Activated naive CD4-positive, alpha-beta T cell treated with anti-CD3 and anti-CD28 coated beads for 36 hours (primary cell): Measurements from ENCODE around the gene STRIP2. TPM values are rescaled to one million over a fixed set of nuclear protein-coding genes. Genes with fewer than 3 reads are reported as not detected.
A peak's percentile ranks its signal among the peaks of the same experiment; 100 is the strongest.
"Not testable (repeated sequence)": the region's sequence is repeated elsewhere in the genome, so short reads cannot be mapped to it uniquely, and the experiment has no call there.

Experiments used
- CTCF ChIA-PET: fragments of 350-600 bp; sonication (Branson Sonifier 250); formaldehyde crosslinking; loops from one replicate; lab custom pipeline; 2021; ENCODE audit warnings: antibody characterized with exemption; lab: Charles Lee
- DNase-seq: peaks from one replicate; pipeline ENCODE4 v3.0.0-alpha.2; 2020
- H3K27ac Mint-ChIP-seq: one replicate; pipeline ENCODE4 v1.8.0; 2021; ENCODE audit warnings: mild to moderate bottlenecking, mixed read lengths
- H3K27me3 Mint-ChIP-seq: one replicate; pipeline ENCODE4 v1.8.0; 2021; ENCODE audit warnings: low read depth, mixed read lengths
- H3K36me3 Mint-ChIP-seq: one replicate; pipeline ENCODE4 v1.8.0; 2021; ENCODE audit warnings: low read depth, mixed read lengths
- H3K4me1 Mint-ChIP-seq: one replicate; pipeline ENCODE4 v1.8.0; 2021; ENCODE audit warnings: low read depth, mixed read lengths
- H3K4me3 Mint-ChIP-seq: one replicate; pipeline ENCODE4 v1.8.0; 2021; ENCODE audit warnings: mild to moderate bottlenecking, moderate library complexity, mixed read lengths
- H3K9me3 Mint-ChIP-seq: one replicate; pipeline ENCODE4 v1.8.0; 2021; ENCODE audit warnings: mixed read lengths
- intact Hi-C: fragments of 100-400 bp; cut with micrococcal nuclease; formaldehyde crosslinking; loops from one replicate; pipeline ENCODE4 v1.15.1; 2023
- total RNA-seq, 2 experiments: library from RNA; stranded (reverse); gene quantifications; one replicate each; pipeline ENCODE4 v1.2.3, GENCODE V29; 2021

STRIP2 gene
- total RNA-seq, 2 experiments from 2014 or later: 71.4 to 76.0 TPM

DNA sequence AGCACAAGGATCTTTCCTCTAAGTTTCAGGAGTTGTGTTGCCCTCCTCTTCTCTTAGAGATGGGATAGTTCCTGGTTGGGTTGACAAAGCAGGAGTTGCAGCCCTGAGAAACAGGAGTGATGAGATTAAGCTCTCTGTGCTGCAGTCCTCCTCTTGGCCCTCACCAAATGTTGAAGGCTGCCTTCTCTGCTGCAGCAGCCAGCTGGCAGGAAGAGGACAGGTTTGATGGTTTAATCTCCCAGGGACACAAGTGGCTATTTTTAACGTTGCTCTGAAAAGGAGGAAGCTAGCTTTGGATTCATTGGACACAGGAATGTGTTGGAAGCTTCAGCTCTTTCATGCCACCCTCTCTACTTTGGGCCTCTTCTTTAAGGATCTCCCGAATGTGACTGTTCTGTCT is 9.4 kb downstream of the STRIP2 start:
- no peak overlapping the region for H3K4me3 Mint-ChIP-seq
- CTCF ChIA-PET: interaction anchor here (1.1 to 1.4 kb wide), 4 partner anchors 10 to 41 kb away, joined by 3 to 6 read pairs (median 4); no protein-coding TSS in a partner anchor
- peaks cover 84% of the 10 kb centered on the region for H3K36me3 Mint-ChIP-seq
- DNase-seq: no peak
- peak overlapping the region; percentile 30 for H3K27ac Mint-ChIP-seq
- peaks cover 37% of the 10 kb centered on the region for H3K4me1 Mint-ChIP-seq
- intact Hi-C loops: no loop called here
- no peaks in the 10 kb centered on the region for H3K27me3 Mint-ChIP-seq
- H3K9me3 Mint-ChIP-seq: peaks cover 4% of the 10 kb centered on the region

DNA sequence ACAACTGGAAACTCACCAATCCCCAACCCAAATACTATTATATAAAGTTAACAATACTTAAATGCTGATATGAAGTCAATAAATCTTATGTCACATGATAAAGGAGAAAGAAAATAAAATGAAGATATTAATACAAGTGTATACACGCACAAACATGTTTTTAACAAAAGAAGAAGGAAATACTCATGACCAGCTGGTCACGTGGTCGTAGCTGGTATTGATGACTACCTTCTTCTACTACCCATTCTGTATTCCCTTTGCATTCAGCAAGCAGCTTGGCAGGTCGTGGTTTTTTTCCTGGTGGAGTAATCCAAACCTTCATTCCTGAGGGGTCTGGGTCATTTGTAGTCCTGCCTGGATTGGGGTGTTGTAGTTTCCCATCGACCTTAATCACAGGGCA is 10.5 kb downstream of the STRIP2 start:
- peaks cover 27% of the 10 kb centered on the region for H3K4me1 Mint-ChIP-seq
- H3K4me3 Mint-ChIP-seq, CTCF ChIA-PET, intact Hi-C loops, H3K9me3 Mint-ChIP-seq, H3K27me3 Mint-ChIP-seq, H3K27ac Mint-ChIP-seq, DNase-seq: not testable (repeated sequence)
- H3K36me3 Mint-ChIP-seq: peaks cover 92% of the 10 kb centered on the region

DNA sequence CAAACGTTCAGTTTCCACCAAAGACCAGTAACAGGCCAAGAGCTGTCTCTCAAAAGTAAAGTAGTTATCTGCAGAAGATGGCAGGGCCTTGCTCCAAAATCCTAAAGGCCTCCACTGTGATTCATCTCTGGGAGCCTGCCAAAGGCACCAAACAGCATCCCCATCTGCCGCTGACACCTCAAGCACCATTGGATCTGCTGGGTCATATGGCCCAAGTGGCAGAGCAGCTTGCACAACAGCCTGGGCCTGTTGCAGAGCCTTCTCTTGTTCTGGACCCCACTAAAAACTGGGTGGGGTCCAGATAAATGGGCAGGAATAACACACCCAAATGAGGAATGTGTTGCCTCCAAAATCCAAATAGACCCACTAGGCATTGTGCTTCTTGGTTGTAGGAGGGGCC is 12.7 kb downstream of the STRIP2 start:
- H3K36me3 Mint-ChIP-seq: peaks cover 90% of the 10 kb centered on the region
- CTCF ChIA-PET: interaction anchor here (1.6 kb wide), 1 partner anchor 70 kb away, joined by 3 read pairs; no protein-coding TSS in a partner anchor
- H3K4me3 Mint-ChIP-seq, H3K27ac Mint-ChIP-seq, H3K27me3 Mint-ChIP-seq, DNase-seq, intact Hi-C loops, H3K9me3 Mint-ChIP-seq: not testable (repeated sequence)
- peaks cover 13% of the 10 kb centered on the region for H3K4me1 Mint-ChIP-seq

DNA sequence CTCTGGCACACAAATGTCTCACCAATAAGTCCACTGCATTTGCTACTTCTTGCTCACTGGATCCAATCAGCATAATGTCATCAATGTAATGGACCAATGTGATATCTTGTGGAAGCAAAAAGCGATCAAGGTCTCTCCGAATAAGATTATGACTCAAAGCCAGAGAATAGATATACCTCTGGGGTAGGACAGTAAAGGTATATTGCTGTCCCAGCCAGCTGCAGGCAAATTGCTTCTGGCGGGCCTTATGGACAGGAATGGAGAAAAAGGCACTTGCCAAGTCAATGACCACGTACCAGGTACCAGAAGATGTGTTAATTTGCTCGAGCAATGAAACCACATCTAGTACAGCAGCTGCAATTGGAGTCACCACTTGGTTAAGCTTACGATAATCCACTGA is 13.2 kb downstream of the STRIP2 start:
- DNase-seq, H3K27ac Mint-ChIP-seq, H3K4me3 Mint-ChIP-seq, intact Hi-C loops, H3K27me3 Mint-ChIP-seq, H3K9me3 Mint-ChIP-seq: not testable (repeated sequence)
- peaks cover 16% of the 10 kb centered on the region for H3K4me1 Mint-ChIP-seq
- peaks cover 93% of the 10 kb centered on the region for H3K36me3 Mint-ChIP-seq
- CTCF ChIA-PET: interaction anchor here (1.6 kb wide), 1 partner anchor 71 kb away, joined by 3 read pairs; no protein-coding TSS in a partner anchor

DNA sequence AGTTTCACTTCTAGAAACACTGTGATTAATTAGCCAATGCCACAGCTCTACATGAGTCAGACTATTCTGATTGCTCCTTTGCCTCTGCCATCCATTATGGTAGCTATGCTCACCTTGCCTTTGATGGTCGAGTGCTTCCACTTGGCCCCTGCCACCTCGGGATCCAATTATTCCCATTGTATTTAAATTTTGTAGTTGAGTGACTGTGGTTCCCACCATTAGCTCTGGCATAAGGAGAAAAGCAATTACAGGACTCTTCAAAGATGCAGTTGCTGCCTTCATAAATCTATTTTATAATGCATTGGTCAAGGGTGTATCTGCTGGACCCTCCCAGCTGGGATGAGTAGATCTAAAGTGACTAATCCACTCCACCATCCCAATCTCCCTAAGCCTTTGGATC is 14.4 kb downstream of the STRIP2 start:
- H3K27ac Mint-ChIP-seq, H3K4me3 Mint-ChIP-seq, H3K27me3 Mint-ChIP-seq, intact Hi-C loops, DNase-seq, H3K9me3 Mint-ChIP-seq: not testable (repeated sequence)
- H3K4me1 Mint-ChIP-seq: peaks cover 14% of the 10 kb centered on the region
- peaks cover 94% of the 10 kb centered on the region for H3K36me3 Mint-ChIP-seq
- CTCF ChIA-PET: interaction anchor here (1.3 kb wide), 1 partner anchor 81 kb away, joined by 3 read pairs; no protein-coding TSS in a partner anchor

DNA sequence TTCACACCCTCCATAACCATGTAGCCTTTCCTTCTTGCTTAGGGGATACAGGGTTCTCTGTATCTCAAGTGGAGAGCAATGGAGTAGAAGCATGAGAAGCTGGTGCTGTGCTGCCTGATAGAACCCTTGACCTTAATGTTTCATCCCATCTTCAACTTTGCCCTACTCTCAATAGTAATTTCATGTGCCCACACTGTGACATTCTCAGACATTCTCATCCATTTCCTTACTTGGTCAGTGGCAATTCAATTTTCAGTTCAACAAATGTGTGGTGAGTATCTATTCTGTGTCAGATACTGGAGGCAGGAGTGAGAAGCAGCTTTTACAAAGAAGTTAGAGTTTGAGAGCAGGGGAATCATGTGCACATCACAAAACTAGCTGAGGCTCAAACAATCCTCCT is 16.1 kb downstream of the STRIP2 start:
- H3K27ac Mint-ChIP-seq: no peak overlapping the region
- intact Hi-C loops: no loop called here
- DNase-seq: no peak
- CTCF ChIA-PET: no interaction called here
- H3K27me3 Mint-ChIP-seq: no peaks in the 10 kb centered on the region
- no peak overlapping the region for H3K4me3 Mint-ChIP-seq
- peaks cover 11% of the 10 kb centered on the region for H3K4me1 Mint-ChIP-seq
- H3K36me3 Mint-ChIP-seq: peaks cover 94% of the 10 kb centered on the region
- H3K9me3 Mint-ChIP-seq: peaks cover 4% of the 10 kb centered on the region

DNA sequence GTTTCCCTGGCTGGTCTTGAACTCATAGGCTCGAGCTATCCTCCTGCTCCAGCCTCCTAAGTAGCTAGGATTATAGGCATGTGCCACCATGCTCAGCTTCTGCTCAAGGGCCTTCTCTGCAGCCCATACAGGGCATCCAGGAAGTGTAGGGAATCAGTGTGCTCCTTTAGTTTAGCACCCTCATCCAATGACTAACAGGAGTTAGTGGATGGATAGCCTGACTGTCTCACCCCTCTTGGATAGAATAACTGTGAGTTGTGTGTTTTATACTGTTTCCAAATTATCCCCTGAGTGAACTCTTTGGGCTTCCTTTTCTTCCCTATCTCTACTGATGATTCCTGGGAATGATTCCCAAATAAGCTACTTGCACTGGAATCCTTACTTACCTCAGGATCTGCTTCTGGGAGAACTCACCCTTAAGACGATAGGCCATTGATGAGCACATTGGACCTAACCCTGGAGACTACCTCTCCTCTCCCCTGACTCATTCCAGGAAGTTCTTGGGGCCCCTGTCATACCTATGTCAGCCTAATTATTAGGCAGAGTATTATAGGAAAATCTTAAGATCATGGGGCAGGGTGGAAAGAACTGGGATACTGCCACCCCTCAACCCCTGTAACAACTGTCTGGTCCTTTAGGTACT is 18.5 kb downstream of the STRIP2 start:
- CTCF ChIA-PET: interaction anchor here (1.0 to 1.6 kb wide), 4 partner anchors 9 to 85 kb away, joined by 3 to 5 read pairs (median 4); no protein-coding TSS in a partner anchor

DNA sequence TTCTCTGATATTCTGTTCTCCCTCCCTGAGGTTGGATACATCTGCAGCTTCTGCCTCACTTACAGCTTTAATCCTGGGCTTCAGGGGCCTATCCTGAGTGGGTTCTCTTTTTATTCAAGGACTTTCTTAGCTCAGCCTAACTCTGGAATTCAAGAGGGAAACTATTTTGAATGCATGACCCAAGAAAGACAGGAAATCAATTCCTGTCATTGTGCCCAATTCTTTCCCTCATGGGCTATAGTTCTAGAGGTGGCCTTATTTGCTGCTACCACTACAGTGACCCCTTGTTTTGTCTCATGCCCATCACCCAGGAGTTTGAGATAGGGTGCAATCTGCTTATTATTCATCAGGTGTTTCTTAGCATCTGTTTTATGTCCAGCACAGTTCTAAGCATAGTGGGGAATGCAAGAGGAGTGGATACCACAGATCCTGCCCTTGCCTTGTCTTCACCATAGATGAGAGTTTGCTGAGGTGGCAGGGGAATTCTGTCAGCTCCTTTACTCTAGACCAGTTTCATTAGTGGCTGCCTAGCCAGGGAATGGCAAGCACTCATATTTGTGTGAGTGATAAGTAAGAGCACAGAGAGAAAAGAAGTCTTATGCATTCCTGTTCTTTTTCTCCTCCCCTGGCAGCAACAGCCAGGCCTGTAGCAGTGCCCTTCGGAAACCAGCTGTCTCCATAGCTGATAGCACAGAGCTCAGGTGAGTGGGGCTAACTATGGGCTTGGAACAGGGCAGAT is 19.4 kb downstream of the STRIP2 start:
- H3K9me3 Mint-ChIP-seq: no peaks in the 10 kb centered on the region
- intact Hi-C loops: no loop called here
- CTCF ChIA-PET: interaction anchor here (0.6 to 1.6 kb wide), 5 partner anchors 10 to 244 kb away, joined by 3 to 5 read pairs (median 3); no protein-coding TSS in a partner anchor
- H3K4me3 Mint-ChIP-seq: no peak overlapping the region
- H3K36me3 Mint-ChIP-seq: peaks cover 73% of the 10 kb centered on the region
- H3K4me1 Mint-ChIP-seq: peaks cover 11% of the 10 kb centered on the region
- no peak overlapping the region for H3K27ac Mint-ChIP-seq
- H3K27me3 Mint-ChIP-seq: no peaks in the 10 kb centered on the region
- DNase-seq: no peak

More for the DNA sequence above, 18.5 kb downstream of the STRIP2 start:
- Mint-ChIP-seq H3K27ac (no peak overlapping the region), H3K36me3 (peaks cover 83% of the 10 kb centered on the region), H3K4me1 (peaks cover 11% of the 10 kb centered on the region), H3K9me3 (peaks cover 4% of the 10 kb centered on the region), H3K27me3 (no peaks in the 10 kb centered on the region), H3K4me3 (no peak overlapping the region)
- DNase-seq: no peak
- intact Hi-C loops: no loop called here

DNA sequence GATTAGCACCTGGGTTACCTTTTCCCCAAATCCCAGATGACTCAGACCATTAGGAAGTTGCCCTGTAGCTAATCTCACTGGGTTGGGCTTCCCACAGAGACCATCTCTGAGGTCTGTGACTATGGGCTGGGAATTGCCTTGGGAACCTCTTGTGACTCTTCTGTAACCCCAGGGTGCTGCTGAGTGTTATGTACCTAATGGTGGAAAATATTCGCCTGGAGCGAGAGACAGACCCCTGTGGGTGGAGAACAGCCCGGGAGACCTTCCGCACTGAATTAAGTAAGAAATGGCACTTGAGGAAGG is 20.0 kb downstream of the STRIP2 start:
- H3K27me3 Mint-ChIP-seq: no peaks in the 10 kb centered on the region
- H3K27ac Mint-ChIP-seq: no peak overlapping the region
- DNase-seq: no peak

DNA sequence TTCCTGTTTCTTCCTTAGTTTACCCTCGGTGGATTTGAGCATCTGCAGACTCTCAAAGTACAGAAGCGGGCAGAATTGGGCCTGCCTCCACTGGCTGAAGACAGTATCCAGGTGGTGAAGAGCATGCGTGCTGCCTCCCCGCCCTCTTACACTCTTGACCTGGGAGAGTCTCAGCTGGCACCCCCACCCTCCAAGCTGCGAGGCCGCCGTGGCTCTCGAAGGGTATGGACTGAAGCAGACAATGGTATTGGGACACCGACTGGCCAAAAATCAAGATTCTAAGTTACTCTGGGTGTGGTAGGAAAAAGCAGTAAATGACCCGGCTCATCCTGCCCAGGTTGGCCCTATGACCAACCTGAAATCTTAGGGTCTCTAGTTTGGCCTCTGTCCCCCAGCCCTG is 22.2 kb downstream of the STRIP2 start:
- H3K4me3 Mint-ChIP-seq: no peak overlapping the region
- no peak overlapping the region for H3K27ac Mint-ChIP-seq
- CTCF ChIA-PET: no interaction called here
- DNase-seq: no peak
- no peaks in the 10 kb centered on the region for H3K9me3 Mint-ChIP-seq
- H3K36me3 Mint-ChIP-seq: peaks cover 49% of the 10 kb centered on the region
- peaks cover 11% of the 10 kb centered on the region for H3K4me1 Mint-ChIP-seq
- no peaks in the 10 kb centered on the region for H3K27me3 Mint-ChIP-seq
- intact Hi-C loops: no loop called here

More for the DNA sequence above, 20.0 kb downstream of the STRIP2 start:
- H3K4me1 Mint-ChIP-seq: peaks cover 11% of the 10 kb centered on the region
- intact Hi-C loops: no loop called here
- CTCF ChIA-PET: interaction anchor here (0.6 to 1.6 kb wide), 4 partner anchors 11 to 244 kb away, joined by 3 to 5 read pairs (median 4); no protein-coding TSS in a partner anchor
- peaks cover 68% of the 10 kb centered on the region for H3K36me3 Mint-ChIP-seq
- no peaks in the 10 kb centered on the region for H3K9me3 Mint-ChIP-seq
- no peak overlapping the region for H3K4me3 Mint-ChIP-seq

DNA sequence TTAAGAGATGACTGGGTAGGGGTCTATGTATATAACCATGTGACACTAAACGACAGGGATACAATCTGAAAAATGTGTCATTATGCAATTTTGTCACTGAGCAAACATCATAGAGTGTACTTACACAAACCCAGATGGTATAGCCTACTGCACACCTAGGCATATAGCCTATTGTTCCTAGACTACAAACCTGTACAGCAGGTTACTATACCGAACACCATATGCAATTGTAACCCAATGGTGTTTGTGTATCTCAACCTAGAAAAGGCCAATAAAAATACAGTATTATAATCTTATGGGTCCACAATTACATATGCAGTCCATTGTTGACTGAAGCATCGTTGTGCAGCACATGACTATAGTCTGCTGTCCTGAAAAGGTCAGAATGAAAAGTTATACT is 22.9 kb downstream of the STRIP2 start:
- DNase-seq: no peak
- peaks cover 6% of the 10 kb centered on the region for H3K4me1 Mint-ChIP-seq
- intact Hi-C loops: no loop called here
- H3K36me3 Mint-ChIP-seq: peaks cover 43% of the 10 kb centered on the region
- H3K27ac Mint-ChIP-seq: no peak overlapping the region
- CTCF ChIA-PET: no interaction called here
- H3K9me3 Mint-ChIP-seq: no peaks in the 10 kb centered on the region
- no peaks in the 10 kb centered on the region for H3K27me3 Mint-ChIP-seq
- no peak overlapping the region for H3K4me3 Mint-ChIP-seq

DNA sequence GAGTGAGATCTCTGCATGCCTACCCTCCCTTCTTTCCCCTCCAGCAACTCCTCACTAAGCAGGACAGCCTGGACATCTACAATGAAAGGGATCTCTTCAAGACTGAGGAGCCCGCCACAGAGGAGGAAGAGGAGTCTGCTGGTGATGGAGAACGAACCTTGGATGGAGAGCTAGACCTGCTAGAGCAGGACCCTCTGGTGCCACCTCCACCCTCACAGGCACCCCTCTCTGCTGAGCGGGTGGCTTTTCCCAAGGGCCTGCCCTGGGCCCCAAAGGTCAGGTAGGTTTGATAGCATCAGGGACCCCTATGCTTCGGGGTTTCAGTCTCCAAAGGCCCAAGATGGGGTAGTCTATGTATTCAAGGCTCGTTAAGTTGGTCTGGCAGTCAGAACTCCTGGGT is 23.9 kb downstream of the STRIP2 start:
- Mint-ChIP-seq H3K4me3 (no peak overlapping the region), H3K27me3 (no peaks in the 10 kb centered on the region), H3K4me1 (no peaks in the 10 kb centered on the region), H3K36me3 (peaks cover 36% of the 10 kb centered on the region), H3K9me3 (no peaks in the 10 kb centered on the region), H3K27ac (no peak overlapping the region)
- no peak for DNase-seq
- intact Hi-C loops: no loop called here
- CTCF ChIA-PET: no interaction called here
